Hematopoietic multipotent progenitor cell treated with erythropoietin and hydrocortisone succinate and interleukin-3 and kit ligand, for 15 days (in vitro differentiated cells): ENCODE results near the gene PRDM7.
"Not testable (repeated sequence)": the region's sequence is repeated elsewhere in the genome, so short reads cannot be mapped to it uniquely, and the experiment has no call there.

Experiments
- DNase-seq: peaks from one replicate; pipeline ENCODE4 v3.0.0-alpha.2; 2015; ENCODE audit warnings: low spot score

The PRDM7 gene

DNA sequence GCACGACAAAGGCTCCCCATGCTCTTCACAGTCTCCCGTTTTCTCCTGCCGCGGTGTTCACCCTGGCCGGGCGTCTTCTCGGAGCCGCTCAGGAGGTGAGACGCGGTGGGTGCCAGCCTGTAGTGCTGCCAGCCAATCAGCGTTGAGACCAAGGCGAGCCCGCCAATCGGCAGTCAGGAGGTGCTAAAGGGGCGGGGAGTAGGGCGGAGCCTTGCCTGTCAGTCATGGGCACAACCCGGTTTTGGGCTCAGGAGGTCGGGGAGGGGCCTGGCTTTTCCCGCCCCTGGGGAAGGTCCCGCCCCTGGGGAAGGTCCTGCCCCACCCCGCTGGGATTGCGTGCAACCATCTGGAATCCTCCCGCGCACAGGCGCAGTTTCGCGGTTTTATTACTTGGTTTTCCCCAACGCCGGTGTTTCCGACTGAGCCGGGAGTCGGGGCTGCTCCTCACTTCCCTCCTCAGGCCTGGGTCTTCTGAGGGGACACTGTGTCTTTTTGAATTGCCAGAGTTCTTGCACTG is at the start of gene PRDM7:
Gene PRDM7, minus strand, starts transcription at position 92 of the 517 bp plus-strand sequence. CDS start 1,421 bp downstream, outside the sequence.
- DNase-seq = peak; percentile 86

DNA sequence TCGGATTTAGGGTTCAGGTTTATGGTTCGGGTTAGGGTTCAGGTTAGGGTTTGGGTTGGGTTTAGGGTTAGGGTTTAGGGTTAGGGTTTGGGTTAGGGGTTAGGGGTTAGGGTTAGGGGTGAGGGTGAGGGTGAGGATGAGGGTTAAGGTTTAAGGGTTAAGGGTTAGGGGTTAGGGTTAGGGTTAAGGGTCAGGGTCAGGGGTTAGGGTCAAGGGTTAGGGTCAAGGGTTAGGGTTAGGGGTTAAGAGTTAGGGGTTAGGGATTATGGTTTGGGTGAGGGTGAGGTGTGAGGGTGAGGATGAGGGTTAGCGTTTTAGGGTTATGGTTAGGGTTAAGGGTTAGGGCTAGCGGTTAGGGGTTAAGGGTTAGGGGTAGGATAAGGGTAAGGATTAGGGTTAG is 44.7 kb upstream of the PRDM7 start:
- not testable (repeated sequence) for DNase-seq

GRCh38 chr16:90107617-90108016 is 30.5 kb upstream of the PRDM7 start:
- DNase-seq = not testable (repeated sequence)

- not testable (repeated sequence) for DNase-seq
These were observed 29.9 kb upstream of the PRDM7 start for GRCh38 chr16:90107060-90107459.

GRCh38 chr16:90106271-90106670 is 29.1 kb upstream of the PRDM7 start:
- peak; percentile 11 for DNase-seq

GRCh38 chr16:90104725-90105124 is 27.6 kb upstream of the PRDM7 start:
- DNase-seq = not testable (repeated sequence)

DNA sequence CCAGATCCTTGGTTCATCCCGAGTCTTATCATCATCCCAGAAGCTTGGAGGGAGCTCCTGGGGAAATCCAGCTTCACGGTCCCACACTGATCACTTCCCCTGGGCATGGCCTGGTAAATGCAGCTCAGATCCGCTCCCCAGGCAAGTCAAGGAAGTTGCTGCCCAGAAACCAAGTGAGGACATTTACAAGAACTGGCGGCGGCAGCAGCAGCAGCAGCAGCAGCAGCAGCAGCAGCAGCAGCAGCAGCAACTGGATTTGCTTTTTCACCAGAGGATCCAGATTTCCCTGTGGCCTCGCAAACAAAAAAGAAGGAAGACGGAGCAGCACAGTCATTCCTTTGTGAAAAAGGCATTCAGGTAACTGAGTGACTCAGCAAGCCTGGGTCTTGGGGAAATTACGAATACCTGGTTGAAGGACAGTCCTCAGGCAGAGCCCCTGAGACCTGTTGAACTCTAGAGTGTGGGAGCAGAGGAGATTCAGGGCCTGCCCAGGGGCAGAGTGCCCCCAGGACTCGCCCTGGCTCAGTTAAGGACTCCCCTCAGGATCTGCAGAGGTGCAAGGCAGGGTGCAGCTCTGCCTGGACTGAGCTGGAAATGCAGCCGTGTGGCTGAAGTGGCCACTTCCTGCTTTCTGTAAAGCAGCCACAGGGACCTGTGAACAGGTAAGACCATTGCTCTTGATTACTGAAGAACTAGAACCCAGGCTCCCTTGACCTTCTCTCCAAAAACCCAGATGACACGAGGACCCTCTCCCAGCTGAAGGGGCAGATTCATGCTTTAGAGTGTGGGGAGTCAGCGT is 25.2 kb upstream of the PRDM7 start:
- not testable (repeated sequence) for DNase-seq

DNA sequence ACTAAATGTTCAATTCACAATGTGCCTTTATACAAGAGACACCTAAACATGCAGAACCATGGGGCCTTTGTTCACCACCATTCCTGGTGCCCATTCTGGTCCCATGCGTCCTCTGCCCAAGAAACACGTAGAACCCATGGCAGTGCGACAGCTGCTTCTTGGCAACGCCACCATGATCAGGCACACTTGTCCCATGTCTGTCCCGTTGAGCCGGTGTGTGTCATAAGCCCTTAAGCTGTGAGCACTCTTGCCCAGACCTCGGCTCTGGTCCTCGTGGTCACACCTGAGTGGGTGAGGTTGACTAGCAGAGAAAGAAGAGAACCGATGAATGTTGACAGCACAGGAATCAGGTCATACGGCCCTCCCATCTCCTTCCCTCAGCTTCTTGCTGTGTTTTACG is 24.2 kb upstream of the PRDM7 start:
- DNase-seq = not testable (repeated sequence)

GRCh38 chr16:90100790-90101189 is 23.7 kb upstream of the PRDM7 start:
- DNase-seq = not testable (repeated sequence)

GRCh38 chr16:90100229-90100628 is 23.1 kb upstream of the PRDM7 start:
- not testable (repeated sequence) for DNase-seq

DNA sequence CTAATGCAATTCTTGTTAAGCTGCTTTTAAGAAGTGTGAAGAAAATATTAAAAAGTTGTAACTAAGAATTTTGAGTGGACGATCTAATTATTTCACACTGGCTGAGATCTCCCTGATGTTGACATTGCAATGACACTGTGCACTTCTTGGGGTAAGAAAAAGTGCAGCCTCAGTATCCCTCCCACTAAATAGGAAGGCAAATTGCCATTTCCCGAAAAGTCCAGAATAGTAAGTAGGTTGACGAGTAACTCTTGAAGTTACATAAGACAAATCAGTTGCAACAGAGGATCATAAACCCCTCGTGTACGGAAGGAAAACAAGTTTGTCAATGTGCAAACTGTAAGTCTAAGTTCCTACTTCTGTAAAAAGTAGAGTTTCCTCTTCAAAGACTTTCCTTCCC is 21.8 kb upstream of the PRDM7 start:
- not testable (repeated sequence) for DNase-seq

- not testable (repeated sequence) for DNase-seq
These were observed 20.0 kb upstream of the PRDM7 start for GRCh38 chr16:90097010-90097684.

DNA sequence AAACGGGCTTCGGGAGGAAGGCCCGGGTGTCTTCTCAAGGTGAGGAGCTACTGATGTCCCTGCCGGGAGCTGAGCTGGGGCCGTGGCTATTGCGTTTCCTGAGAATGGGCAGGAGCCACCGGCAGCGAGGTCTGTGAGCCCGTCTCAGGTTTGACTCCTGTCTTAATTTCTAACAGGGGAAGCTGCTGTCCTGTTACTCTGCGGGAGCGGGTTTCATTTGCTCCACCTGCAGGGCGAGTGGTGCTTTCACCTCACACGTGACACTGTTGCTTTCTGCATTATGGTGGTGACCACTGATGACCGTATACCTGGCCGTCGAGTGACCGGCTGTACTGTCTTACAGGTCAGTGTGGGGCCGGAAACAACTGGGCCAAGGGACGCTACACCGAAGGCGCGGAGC is 17.7 kb upstream of the PRDM7 start:
- DNase-seq = not testable (repeated sequence)

DNA sequence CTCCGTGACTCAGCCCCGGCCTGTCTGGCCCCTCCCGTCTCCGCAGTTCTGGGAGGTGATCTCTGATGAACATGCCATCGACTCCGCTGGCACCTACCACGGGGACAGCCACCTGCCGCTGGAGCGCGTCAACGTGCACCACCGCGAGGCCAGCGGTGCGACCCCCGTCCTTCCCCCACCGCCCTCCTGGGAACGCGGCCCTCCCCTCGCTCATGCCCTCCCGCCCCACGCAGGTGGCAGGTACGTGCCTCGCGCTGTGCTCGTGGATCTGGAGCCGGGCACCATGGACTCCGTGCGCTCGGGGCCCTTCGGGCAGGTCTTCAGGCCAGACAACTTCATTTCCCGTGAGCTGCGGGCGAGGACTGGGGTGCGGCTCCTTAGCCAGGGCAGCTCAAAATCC is 17.2 kb upstream of the PRDM7 start:
- DNase-seq = not testable (repeated sequence)

GRCh38 chr16:90093799-90094198 is 16.7 kb upstream of the PRDM7 start:
- DNase-seq = not testable (repeated sequence)

GRCh38 chr16:90092781-90093180 is 15.7 kb upstream of the PRDM7 start:
- DNase-seq = not testable (repeated sequence)

- no peak for DNase-seq
These were observed 7.3 kb upstream of the PRDM7 start for GRCh38 chr16:90084215-90084950.

- no peak for DNase-seq
These were observed 6.0 kb upstream of the PRDM7 start for GRCh38 chr16:90083139-90083538.

- DNase-seq = no peak
These were observed 4.5 kb upstream of the PRDM7 start for GRCh38 chr16:90081606-90081970.

DNA sequence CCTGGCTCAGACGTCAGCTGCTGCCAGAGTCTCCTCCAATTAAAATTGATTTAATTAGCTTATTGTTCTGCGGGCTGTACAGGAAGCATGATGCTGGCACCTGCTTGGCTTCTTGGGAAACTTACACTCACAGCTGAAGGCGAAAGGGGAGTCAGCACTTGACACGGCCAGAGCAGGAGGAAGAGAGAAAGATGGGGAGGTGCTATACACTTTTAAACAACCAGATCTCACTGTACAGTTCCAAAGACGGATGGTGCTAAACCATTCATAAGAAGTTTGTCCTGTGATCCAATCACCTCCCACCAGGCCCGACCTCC is 1.4 kb upstream of the PRDM7 start:
- no peak for DNase-seq

GRCh38 chr16:90077757-90078578 is 837 bp upstream of the PRDM7 start:
- DNase-seq = peak; percentile 7
